HepG2 (cell line): Measurements from ENCODE around the gene VEGFC. TPM values are rescaled to one million over a fixed set of nuclear protein-coding genes. Genes with fewer than 3 reads are reported as not detected.

Experiments
- ATAC-seq: fragments of 200-7000 bp; cut with Tn5 transposase; 3 replicates; pipeline ENCODE4 v1.9.1; 2020; ENCODE audit warnings: mild to moderate bottlenecking, moderate library complexity
- BruUV-seq: library from RNA; stranded (reverse); fragments of 400-500 nt; replicated peaks from 2 replicates; lab custom pipeline; 2021; lab: Mats Ljungman, UMichigan
- CTCF ChIA-PET: fragments of 300-600 bp; formaldehyde crosslinking; extraction: SDS; loops from one replicate; lab custom pipeline; 2021; ENCODE audit warnings: low total read pairs, inconsistent platforms, low intra/inter-chr PET ratio; lab: Yijun Ruan, JAX
- POLR2A ChIA-PET: fragments of 350-600 bp; sonication (Branson Sonifier 250); formaldehyde crosslinking; loops from one replicate; lab custom pipeline; 2020; ENCODE audit warnings: antibody characterized with exemption, inconsistent platforms; lab: Yijun Ruan, JAX
- DNase-seq: peaks from one replicate; pipeline ENCODE4 v3.0.0-alpha.2; 2015; ENCODE audit warnings: low spot score
- FAIRE-seq: peaks from 3 replicates; lab custom pipeline; 2011; peaks lifted over from hg19 to GRCh38; lab: Jason Lieb, UNC
- H2AFZ ChIP-seq: one replicate; pipeline ENCODE4 v1.6.1; 2011; ENCODE audit warnings: low read length, inconsistent platforms
- H3K27ac ChIP-seq: fragments of 300-600 bp; 3 replicates; pipeline ENCODE4 v1.8.0; 2011; ENCODE audit warnings: mixed run types, mild to moderate bottlenecking, mixed read lengths, low read length, inconsistent platforms; ENCODE audit not compliant: insufficient read depth; ENCODE audit errors: extremely low read length
- H3K27me3 ChIP-seq, 2 experiments: fragments of 200-600 bp in 1 of 2; 2 replicates in 1 of 2; 3 replicates in 1 of 2; pipeline versions ENCODE4 v1.6.0 to v1.8.0; 2011; ENCODE audit warnings: low read length in 2 of 2, mild to moderate bottlenecking in 2 of 2, moderate library complexity in 2 of 2, inconsistent platforms in 1 of 2; ENCODE audit not compliant: insufficient read depth in 2 of 2, control insufficient read depth in 1 of 2
- H3K36me3 ChIP-seq, 2 experiments: fragments of 200-600 bp in 1 of 2; replicated peaks in 1 of 2; 2 replicates in 1 of 2; 3 replicates in 1 of 2; pipeline versions ENCODE4 v1.5.1 to v1.8.0; 2011; ENCODE audit warnings: low read length in 2 of 2, inconsistent platforms in 1 of 2; ENCODE audit not compliant: insufficient read depth in 2 of 2, control insufficient read depth in 1 of 2
- H3K4me1 ChIP-seq: 2 replicates; pipeline ENCODE4 v1.5.1; 2012; ENCODE audit warnings: low read length, inconsistent platforms; ENCODE audit not compliant: insufficient read depth
- H3K4me2 ChIP-seq: 2 replicates; pipeline ENCODE4 v1.6.0; 2011; ENCODE audit warnings: low read depth, low read length, inconsistent platforms
- H3K4me3 ChIP-seq, 3 experiments: fragments of 200-600 bp in 1 of 3; sonication (generic), shearing (Covaris generic) in 1 of 3; replicated peaks in 1 of 3; 2 replicates each; pipeline ENCODE4 v1.5.1; 2011 to 2016; ENCODE audit warnings: low read length in 3 of 3, inconsistent platforms in 2 of 3, low read depth in 2 of 3, mild to moderate bottlenecking in 2 of 3, control low read depth in 1 of 3, mixed read lengths in 1 of 3; ENCODE audit not compliant: insufficient read depth in 1 of 3
- H3K79me2 ChIP-seq: one replicate; pipeline ENCODE4 v1.6.1; 2011; ENCODE audit warnings: low read length, inconsistent platforms; ENCODE audit not compliant: insufficient read depth
- H3K9ac ChIP-seq: 2 replicates; pipeline ENCODE4 v1.6.0; 2011; ENCODE audit warnings: mild to moderate bottlenecking, low read depth, low read length, inconsistent platforms; ENCODE audit not compliant: insufficient read depth
- H3K9me3 ChIP-seq: 2 replicates; pipeline ENCODE4 v1.5.1; 2012; ENCODE audit warnings: mild to moderate bottlenecking, low read length
- H4K20me1 ChIP-seq: 2 replicates; pipeline ENCODE4 v1.6.0; 2011; ENCODE audit warnings: inconsistent platforms, mild to moderate bottlenecking, low read length, moderate library complexity; ENCODE audit not compliant: insufficient read depth
- ATF3 ChIP-seq: sonication (generic); formaldehyde crosslinking; IDR thresholded peaks from 2 replicates; pipeline ENCODE4 v1.4.0; 2020; ENCODE audit warnings: missing genetic modification reagents
- BCLAF1 ChIP-seq: fragments of 450-650 bp; IDR thresholded peaks from 2 replicates; pipeline ENCODE4 v1.6.1; 2017; ENCODE audit warnings: mild to moderate bottlenecking
- CHD2 ChIP-seq: IDR thresholded peaks from 2 replicates; pipeline ENCODE4 v1.6.1; 2011; ENCODE audit warnings: low read depth, low read length, improper control_type of control experiment
- ETV5 ChIP-seq: IDR thresholded peaks from 2 replicates; pipeline ENCODE4 v1.6.1; 2018; ENCODE audit warnings: missing biosample characterization, missing genetic modification reagents, inconsistent platforms, borderline replicate concordance
- GPN1 ChIP-seq: sonication (generic); formaldehyde crosslinking; IDR thresholded peaks from 2 replicates; pipeline ENCODE4 v1.5.1; 2020; ENCODE audit warnings: missing genetic modification reagents, borderline replicate concordance
- HDAC2 ChIP-seq: sonication (generic); formaldehyde crosslinking; IDR thresholded peaks from 2 replicates; pipeline ENCODE4 v1.4.0; 2020; ENCODE audit warnings: missing genetic modification reagents
- HNF4G ChIP-seq, 2 experiments: sonication (generic) in 1 of 2; formaldehyde crosslinking in 1 of 2; IDR thresholded peaks; 2 replicates each; pipeline versions ENCODE4 v1.4.0 to v1.6.1; 2011 to 2020; ENCODE audit warnings: borderline replicate concordance in 2 of 2, low read depth in 2 of 2, mild to moderate bottlenecking in 2 of 2, low read length in 1 of 2, missing genetic modification reagents in 1 of 2, moderate library complexity in 1 of 2
- HOXA3 ChIP-seq: sonication (generic); formaldehyde crosslinking; IDR thresholded peaks from 2 replicates; pipeline ENCODE4 v1.5.0; 2020; ENCODE audit warnings: missing genetic modification reagents
- KDM4B ChIP-seq: sonication (generic); formaldehyde crosslinking; IDR thresholded peaks from 2 replicates; pipeline ENCODE4 v1.4.0; 2020; ENCODE audit warnings: missing genetic modification reagents
- NONO ChIP-seq, 2 experiments: fragments of 450-650 bp in 1 of 2; sonication (generic) in 1 of 2; formaldehyde crosslinking in 1 of 2; IDR thresholded peaks in 1 of 2; conservative IDR thresholded peaks in 1 of 2; 2 replicates each; pipeline versions ENCODE4 v1.6.1 to v1.8.0; 2017 to 2022; ENCODE audit warnings: mild to moderate bottlenecking in 1 of 2, missing genetic modification reagents in 1 of 2, moderate library complexity in 1 of 2
- NR2F2 ChIP-seq: IDR thresholded peaks from 2 replicates; pipeline ENCODE4 v1.6.1; 2012; ENCODE audit warnings: low read depth, inconsistent platforms, borderline replicate concordance
- NRL ChIP-seq: sonication (generic); formaldehyde crosslinking; IDR thresholded peaks from 2 replicates; pipeline ENCODE4 v1.5.0; 2020; ENCODE audit warnings: missing genetic modification reagents, mild to moderate bottlenecking, moderate library complexity, borderline replicate concordance
- PTBP1 ChIP-seq: fragments of 200-400 bp; formaldehyde crosslinking; IDR thresholded peaks from 2 replicates; pipeline ENCODE4 v1.6.1; 2018; ENCODE audit warnings: low read length, low read depth; ENCODE audit not compliant: poor library complexity, severe bottlenecking
- USF2 ChIP-seq, 2 experiments: sonication (generic) in 1 of 2; formaldehyde crosslinking in 1 of 2; IDR thresholded peaks; 2 replicates each; pipeline versions ENCODE4 v1.5.1 to v1.6.1; 2011 to 2020; ENCODE audit warnings: borderline replicate concordance in 1 of 2, low read depth in 1 of 2, low read length in 1 of 2, mild to moderate bottlenecking in 1 of 2, missing genetic modification reagents in 1 of 2, moderate library complexity in 1 of 2
- ZNF292 ChIP-seq: sonication (generic); formaldehyde crosslinking; IDR thresholded peaks from 2 replicates; pipeline ENCODE4 v1.8.1; 2022; ENCODE audit warnings: mild to moderate bottlenecking, low read depth, missing genetic modification reagents, borderline replicate concordance
- ZNF567 ChIP-seq: sonication (generic); formaldehyde crosslinking; IDR thresholded peaks from 2 replicates; pipeline ENCODE4 v1.8.1; 2023; ENCODE audit warnings: mild to moderate bottlenecking, missing genetic modification reagents, borderline replicate concordance
- ZNF746 ChIP-seq: sonication (generic); formaldehyde crosslinking; IDR thresholded peaks from 2 replicates; pipeline ENCODE4 v1.8.0; 2022; ENCODE audit warnings: mild to moderate bottlenecking, missing genetic modification reagents
- ZNF782 ChIP-seq: sonication (generic); formaldehyde crosslinking; IDR thresholded peaks from 2 replicates; pipeline ENCODE4 v1.4.0; 2020; ENCODE audit warnings: missing genetic modification reagents, mild to moderate bottlenecking, borderline replicate concordance
- in situ Hi-C: cut with HindIII; loops from 2 replicates; pipeline ENCODE4 v1.10.0; 2017; ENCODE audit warnings: low pct_unique_long_range_greater_than_20kb; ENCODE audit not compliant: extremely low pct_ligation_motif_present
- intact Hi-C: fragments of 100-400 bp; cut with micrococcal nuclease; formaldehyde crosslinking; loops from one replicate; pipeline ENCODE4 v1.10.0; 2022; ENCODE audit not compliant: unreplicated experiment
- polyA plus RNA-seq, 8 experiments: library from polyadenylated mRNA; depleted of rRNA in 3 of 8; stranded (reverse) in 7 of 8; unstranded in 1 of 8; fragments of >200 nt; fragmentation: Illumina TruSeq in 4 of 8; extraction: Trizol in 4 of 8; gene quantifications; 2 replicates each; pipeline versions ENCODE4 v1.2.1 to v1.2.3, GENCODE V29; 2011 to 2016; ENCODE audit warnings: low read depth in 4 of 8, missing spikeins in 1 of 8, mixed read lengths in 1 of 8; ENCODE audit not compliant: insufficient read depth in 1 of 8
- total RNA-seq, 5 experiments: library from RNA; depleted of rRNA; stranded (reverse); fragments of >200 nt; fragmentation: Illumina TruSeq; extraction: Trizol; gene quantifications; 2 replicates each; pipeline ENCODE4 v1.2.3, GENCODE V29; 2016; ENCODE audit warnings: low read depth in 1 of 5

Gene VEGFC
- total and polyA plus RNA-seq, 2 of the 13 experiments (the other 11 are each of a cell fraction or from before 2014, with no cell fraction given) = not detected

- TF ChIP-seq BCLAF1 = no peak
- TF ChIP-seq, all 625 proteins: peak for 0
Observed at GRCh38 chr4:176709417-176709816, 83.3 kb downstream of the VEGFC start (continued).

- Histone ChIP-seq H3K9me3 (no peaks in the 10 kb centered on the region), H4K20me1 (no peaks in the 10 kb centered on the region), H3K27ac (no peak overlapping the region), H3K4me3 (no peak overlapping the region), H3K36me3 (no peaks in the 10 kb centered on the region), H3K27me3 (no peaks in the 10 kb centered on the region), H3K79me2 (no peaks in the 10 kb centered on the region), H3K9ac (no peak overlapping the region), H2AFZ (no peak overlapping the region), H3K4me2 (no peak overlapping the region), H3K4me1 (no peaks in the 10 kb centered on the region)
- in situ Hi-C loops = no loop called here
- POLR2A ChIA-PET = no interaction called here
- DNase-seq (no peak), ATAC-seq (no peak), FAIRE-seq (no peak)
- BruUV-seq = no TSS peak
- CTCF ChIA-PET = no interaction called here
- intact Hi-C loops = no loop called here
- TF ChIP-seq PTBP1 (no peak), CHD2 (no peak), NONO (IDR thresholded peaks at IDR 0.05) (no peak), NONO (CRISPR knock-in tag; conservative IDR thresholded peaks at IDR 0.05) (no peak), ZNF567 (CRISPR knock-in tag) (no peak), ZNF292 (CRISPR knock-in tag) (no peak), GPN1 (no peak), HNF4G (IDR thresholded peaks at IDR 0.05; ENCODE audit: borderline replicate concordance, low read depth, low read length) (no peak), HNF4G (CRISPR knock-in tag; IDR thresholded peaks at IDR 0.05; ENCODE audit: borderline replicate concordance, low read depth) (no peak), ZNF782 (CRISPR knock-in tag) (no peak), USF2 (IDR thresholded peaks at IDR 0.05; ENCODE audit: low read depth, low read length) (no peak), USF2 (CRISPR knock-in tag; IDR thresholded peaks at IDR 0.05; ENCODE audit: borderline replicate concordance) (no peak), NRL (no peak), HDAC2 (CRISPR knock-in tag) (no peak), ATF3 (CRISPR knock-in tag) (no peak), NR2F2 (no peak), HOXA3 (CRISPR knock-in tag) (no peak), ZNF746 (no peak), KDM4B (CRISPR knock-in tag) (no peak), ETV5 (CRISPR knock-in tag) (no peak)
Observed at GRCh38 chr4:176708771-176709311, 83.9 kb downstream of the VEGFC start.
